GM18508 (cell line): ENCODE results near the gene COMMD9.

Experiments used
- ATAC-seq: cut with Tn5 transposase; IDR thresholded peaks from one replicate; pipeline ENCODE4 v1.9.1; 2021; ENCODE audit warnings: moderate number of reproducible peaks; ENCODE audit not compliant: insufficient read depth, unreplicated experiment

Gene COMMD9

GRCh38 chr11:36300650-36301049, 11.4 kb upstream of the COMMD9 start:
- ATAC-seq: no peak

GRCh38 chr11:36296884-36297543, 7.8 kb upstream of the COMMD9 start:
- ATAC-seq: no peak

GRCh38 chr11:36295926-36296325, 6.7 kb upstream of the COMMD9 start, which contains the start of gene PRR5L:
Gene PRR5L (plus strand): TSS chr11:36296288. CDS start chr11:36401122, 104,834 bp downstream.
- no peak for ATAC-seq

GRCh38 chr11:36292311-36292722, 3.1 kb upstream of the COMMD9 start:
- no peak for ATAC-seq

- ATAC-seq: no peak
Measured at GRCh38 chr11:36288442-36289225, 590 bp downstream of the COMMD9 start.

GRCh38 chr11:36282926-36283325, 6.3 kb downstream of the COMMD9 start:
- ATAC-seq: no peak

GRCh38 chr11:36281850-36282249, 7.4 kb downstream of the COMMD9 start:
- ATAC-seq: no peak

GRCh38 chr11:36280531-36280930, 8.7 kb downstream of the COMMD9 start:
- ATAC-seq: no peak

GRCh38 chr11:36278531-36279282, 10.5 kb downstream of the COMMD9 start:
- ATAC-seq: no peak

GRCh38 chr11:36274414-36274813, 14.8 kb downstream of the COMMD9 start:
- no peak for ATAC-seq

GRCh38 chr11:36273110-36273509, 16.1 kb downstream of the COMMD9 start:
- ATAC-seq: no peak

- no peak for ATAC-seq
Measured at GRCh38 chr11:36271794-36272407, 17.3 kb downstream of the COMMD9 start.

- no peak for ATAC-seq
Measured at GRCh38 chr11:36270701-36271100, 18.5 kb downstream of the COMMD9 start.

- ATAC-seq: no peak
Measured at GRCh38 chr11:36268337-36268985, 20.8 kb downstream of the COMMD9 start.

- no peak for ATAC-seq
Measured at GRCh38 chr11:36266767-36267166, 22.5 kb downstream of the COMMD9 start.

GRCh38 chr11:36265793-36266628, 23.2 kb downstream of the COMMD9 start:
- ATAC-seq: no peak

- no peak for ATAC-seq
Measured at GRCh38 chr11:36264973-36265344, 24.3 kb downstream of the COMMD9 start.

- ATAC-seq: no peak
Measured at GRCh38 chr11:36264011-36264972, 24.9 kb downstream of the COMMD9 start.
